Medulla oblongata (tissue), 1 donor: ENCODE data around the gene GLP2R.

Source experiments
- DNase-seq: peaks from one replicate; pipeline ENCODE4 v3.0.0-alpha.2; 2015; ENCODE audit errors: extremely low spot score

GLP2R gene

DNA sequence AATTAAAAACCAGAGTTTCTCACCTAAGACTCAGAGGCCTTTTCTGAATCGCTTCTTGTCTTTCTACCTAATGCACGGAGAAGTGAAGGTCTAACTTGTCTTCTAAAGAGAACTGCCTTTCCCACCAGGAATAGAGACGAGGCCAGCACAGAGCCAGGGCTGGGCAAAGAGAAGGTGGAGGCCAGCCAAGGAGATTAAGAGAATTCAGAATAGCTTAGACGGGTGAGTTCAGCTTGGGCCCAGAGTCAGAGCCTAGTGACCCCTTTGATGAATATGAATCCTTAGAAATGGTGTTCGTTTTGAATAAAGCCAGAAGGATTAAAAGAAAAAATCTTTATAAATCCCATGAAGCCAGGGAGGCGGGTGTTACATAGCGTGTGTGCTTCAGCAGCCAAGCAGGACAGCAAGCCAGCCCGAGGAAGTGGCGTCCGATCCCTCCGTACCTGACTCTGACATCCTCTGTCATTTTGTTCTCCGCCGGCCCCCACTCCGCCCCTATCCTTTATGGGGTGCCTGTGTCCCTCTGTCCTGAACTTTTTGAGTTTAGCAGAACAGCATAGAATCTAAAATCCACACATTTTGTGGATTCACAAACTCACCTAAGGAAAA lies 11.3 kb upstream of the GLP2R start:
- no peak for DNase-seq

DNA sequence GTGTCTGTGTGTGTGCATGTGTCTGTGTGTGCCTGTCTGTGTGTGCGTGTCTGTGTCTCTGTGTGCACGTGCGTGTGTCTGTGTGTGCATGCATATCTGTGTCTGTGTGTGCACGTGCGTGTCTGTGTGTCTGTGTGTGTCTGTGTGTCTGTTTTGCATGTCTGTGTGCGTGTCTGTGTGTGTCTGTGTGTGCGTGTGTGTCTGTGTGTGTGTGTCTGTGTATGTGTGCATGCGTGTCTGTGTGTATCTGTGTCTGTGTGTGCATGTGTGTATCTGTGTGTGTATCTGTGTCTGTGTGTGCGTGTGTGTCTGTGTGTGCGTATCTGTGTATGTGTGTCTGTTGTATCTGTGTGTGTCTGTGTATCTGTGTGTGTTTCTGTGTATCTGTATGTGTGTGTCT lies 9.3 kb upstream of the GLP2R start:
- no peak for DNase-seq

DNA sequence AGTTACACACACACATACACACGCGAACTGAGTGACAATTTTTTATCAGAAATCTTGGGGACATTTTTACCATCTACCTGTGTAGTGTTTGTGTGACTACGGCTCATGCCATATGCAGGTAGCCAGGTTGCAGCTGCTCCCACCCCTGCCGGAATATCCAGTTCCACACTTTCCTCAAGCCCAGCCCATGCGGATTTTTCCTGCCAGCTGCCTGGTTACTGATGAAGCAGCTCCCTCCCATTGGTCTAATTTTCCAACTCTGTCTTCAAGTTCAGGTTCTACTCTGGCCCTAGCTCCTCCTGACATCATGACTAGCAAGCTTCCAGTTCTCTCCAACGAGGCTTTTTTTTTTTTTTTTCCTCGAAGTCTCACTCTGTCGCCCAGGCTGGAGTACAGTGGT lies 8.6 kb upstream of the GLP2R start:
- no peak for DNase-seq

DNA sequence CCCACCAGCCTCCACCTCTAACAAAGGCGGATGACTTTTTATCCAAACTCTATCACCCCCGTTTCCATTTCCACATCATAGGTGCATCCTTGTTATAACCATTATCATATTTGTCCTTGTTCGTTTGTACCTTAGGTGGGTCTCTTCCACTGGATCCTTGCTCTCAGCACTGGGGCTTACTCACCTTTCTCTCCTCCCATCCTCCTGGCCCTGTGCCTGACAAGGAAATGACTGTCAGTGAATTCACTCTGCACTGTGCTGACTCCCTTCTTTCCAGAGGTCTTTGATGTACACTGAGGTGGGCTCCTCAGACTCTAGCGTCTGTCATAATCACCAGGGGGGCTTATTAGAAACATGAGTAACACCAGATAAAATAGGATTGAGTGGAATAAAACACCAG lies 7.0 kb upstream of the GLP2R start:
- no peak for DNase-seq

DNA sequence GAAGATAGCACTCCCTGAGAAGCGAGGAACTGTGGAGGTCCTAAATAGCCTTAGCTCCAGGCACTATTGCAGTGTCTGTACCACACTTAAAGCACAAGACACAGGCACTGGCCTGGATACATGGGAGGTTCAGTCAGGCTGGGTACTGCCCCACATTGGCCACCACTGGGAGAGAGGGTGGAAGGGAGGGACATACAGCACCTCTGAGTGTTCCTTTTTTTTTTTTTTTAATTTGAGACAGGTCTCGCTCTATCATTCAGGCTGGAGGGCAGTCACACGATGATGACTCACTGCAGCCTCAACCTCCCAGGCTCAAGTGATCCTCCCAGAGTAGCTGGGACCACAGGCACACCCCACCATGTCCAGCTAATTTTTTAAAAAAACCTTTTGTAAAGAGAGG lies 5.3 kb upstream of the GLP2R start:
- DNase-seq = no peak

DNA sequence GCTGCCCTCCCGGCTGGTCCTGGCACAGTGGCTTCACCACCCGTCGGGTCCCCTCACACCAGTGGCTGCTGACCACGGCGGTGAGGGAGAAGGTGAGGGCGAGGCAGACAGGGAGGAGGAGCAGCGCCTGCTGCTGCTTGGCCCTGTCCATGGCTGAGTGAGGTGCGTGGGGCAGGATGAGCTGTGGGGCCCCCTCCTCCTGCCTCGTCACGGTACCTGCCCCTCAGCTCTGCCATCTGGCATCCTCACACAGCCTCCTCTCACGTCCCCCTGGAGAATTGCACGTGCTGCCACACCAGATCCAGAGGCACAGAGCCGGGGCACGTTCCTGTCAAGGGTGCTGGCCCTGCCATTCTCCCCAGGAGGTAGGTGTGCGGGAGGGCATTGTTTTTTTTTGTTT lies 3.8 kb upstream of the GLP2R start, which contains the start of gene GSG1L2:
GSG1L2 (minus strand) TSS at position 159 of the 400 bp plus-strand sequence; CDS start at position 151, 8 bp downstream.
- DNase-seq = no peak

DNA sequence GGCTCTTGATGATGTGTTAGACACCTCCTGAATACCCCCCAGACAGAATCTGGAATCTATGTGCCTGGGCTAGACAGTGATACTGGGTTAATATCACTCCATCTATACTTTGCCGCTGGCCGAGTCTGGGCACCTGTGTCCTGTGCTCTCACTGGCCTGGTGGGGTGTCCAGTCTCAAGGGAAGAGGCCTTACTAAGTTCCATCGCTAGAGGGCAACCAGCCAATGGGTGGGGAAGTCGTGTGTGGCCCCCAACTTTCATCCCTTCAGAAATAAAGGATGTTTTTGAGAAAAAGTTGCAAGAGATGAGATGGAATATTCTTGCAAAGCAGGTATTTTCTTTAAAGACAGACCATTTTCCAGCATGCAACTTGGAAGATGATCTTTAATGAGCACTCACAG lies 1.6 kb upstream of the GLP2R start:
- DNase-seq = no peak

DNA sequence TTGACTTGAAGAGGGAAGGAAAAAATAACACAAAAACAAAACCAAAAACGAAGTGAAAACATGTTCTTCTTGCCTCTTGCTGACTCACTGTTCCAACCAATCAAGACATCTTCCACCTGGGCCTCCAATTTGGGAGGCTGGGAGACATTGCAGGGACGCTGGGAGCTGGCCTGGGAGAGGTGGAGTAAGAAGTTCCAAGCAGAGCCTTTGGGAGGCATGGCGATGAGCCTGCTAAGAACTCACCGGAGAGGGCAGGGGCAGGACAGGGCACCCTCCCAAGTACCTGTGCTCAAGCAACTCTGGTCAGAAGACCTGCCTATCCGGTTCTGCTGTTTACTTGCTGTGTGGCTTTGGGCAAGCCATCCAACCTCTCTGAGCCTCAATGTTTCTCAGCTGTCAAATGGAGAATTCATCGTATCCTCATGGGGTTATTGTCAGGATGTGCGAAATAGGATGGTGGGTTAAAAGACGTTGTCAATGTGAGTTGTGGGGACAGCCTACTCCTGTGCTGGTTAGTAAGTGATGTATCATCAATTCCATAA lies 856 bp upstream of the GLP2R start:
- no peak for DNase-seq

DNA sequence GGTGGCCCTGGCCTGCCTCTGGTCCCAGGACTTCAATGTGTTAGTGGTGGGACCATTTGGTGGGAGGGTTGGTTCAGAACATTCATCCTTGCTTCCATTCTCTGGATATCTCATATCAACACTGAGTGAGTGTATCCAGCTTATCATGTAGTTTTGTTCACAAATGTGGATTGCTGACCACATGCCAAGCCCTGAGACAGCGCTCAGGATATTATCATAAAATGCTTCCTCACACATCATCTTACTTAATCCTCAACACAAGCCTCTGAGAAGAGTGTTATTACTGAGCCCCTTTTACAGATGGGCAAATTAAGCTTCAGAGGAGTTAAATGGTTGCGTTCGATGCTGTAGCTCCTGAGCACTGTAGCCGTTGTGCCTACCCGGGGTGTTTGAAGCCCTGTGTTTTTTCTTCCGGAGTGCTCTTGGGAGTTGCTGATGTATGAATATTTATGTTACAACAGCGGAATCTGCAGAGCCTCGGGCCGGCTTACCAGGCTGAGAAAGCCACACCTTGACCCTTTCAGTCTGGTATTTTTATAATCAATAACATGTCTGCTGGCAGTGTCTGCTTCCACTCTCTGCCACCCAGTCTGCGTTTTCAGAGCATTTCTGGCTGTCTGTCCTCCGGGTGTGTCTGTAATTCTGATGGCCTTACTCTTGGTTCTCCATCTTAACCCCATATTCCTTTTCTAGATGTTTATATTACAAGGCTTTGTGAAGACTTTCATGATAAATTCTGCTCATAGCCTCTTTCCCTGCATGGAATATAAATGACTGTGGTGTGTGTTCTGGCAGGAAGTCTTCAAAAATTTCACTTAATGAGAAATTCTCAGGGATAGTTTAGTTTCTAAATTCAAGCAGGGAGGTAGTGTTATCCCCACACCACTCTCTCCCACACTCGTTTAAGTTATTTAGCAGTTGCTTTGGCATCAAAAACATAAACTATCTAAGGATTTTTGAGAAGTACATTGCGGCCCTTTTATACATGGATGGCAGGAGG lies 2.9 kb downstream of the GLP2R start:
- no peak for DNase-seq

DNA sequence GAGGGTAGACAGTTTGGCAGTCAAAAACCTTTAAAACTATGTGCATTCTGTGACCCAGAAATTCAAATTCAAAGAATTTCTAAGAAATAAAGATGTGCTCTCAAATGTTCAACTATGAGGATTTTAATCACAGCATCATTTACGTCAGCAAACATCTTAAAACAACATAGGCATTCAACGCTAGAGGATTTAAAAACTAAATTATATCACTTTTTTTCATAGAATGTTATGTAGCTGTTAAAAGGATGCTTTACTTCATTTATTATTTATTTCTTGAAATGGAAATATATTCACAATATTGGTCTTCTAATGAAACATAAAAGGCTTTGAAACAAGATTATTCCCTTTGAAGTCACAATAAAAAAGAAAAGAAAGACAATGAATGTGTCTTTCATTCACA lies 3.6 kb downstream of the GLP2R start:
- no peak for DNase-seq

DNA sequence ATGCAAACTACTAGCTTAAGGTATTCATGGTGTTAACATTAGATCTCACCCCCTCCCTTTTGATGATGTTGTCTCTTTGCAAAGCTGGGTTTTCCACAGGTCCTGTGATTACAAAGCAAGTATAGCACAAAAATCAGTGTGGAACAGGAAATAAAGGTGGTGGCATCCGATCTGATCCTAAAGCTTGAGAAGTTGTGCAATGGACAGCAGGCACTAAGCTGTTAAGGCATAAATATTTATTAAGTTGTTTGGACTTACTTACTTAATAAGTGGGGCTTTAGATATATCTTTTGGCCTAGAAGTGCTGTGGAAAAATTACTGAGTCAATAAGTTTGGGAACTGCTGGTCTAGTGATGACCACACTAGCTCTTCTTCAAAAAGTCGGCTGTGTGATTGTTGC lies 5.0 kb downstream of the GLP2R start:
- DNase-seq = no peak

DNA sequence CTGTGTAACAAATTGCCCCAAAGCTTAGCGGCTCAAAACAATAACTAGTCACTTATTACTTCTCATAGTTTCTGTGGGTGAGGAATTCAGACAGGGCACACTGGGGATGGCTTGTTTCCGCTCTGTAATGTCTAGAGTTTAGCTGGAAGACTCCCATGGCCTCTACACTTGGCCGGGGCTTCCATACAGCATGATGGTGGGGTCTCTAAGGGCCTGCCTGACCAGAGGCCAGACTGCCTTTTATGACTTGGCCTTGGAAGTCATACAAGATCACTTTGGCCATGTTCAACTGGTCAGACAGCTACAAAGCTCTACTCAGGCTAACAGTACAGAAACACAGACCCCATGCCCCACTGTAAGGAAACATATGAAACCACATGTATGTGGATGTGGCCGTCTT lies 8.2 kb downstream of the GLP2R start:
- DNase-seq = no peak

DNA sequence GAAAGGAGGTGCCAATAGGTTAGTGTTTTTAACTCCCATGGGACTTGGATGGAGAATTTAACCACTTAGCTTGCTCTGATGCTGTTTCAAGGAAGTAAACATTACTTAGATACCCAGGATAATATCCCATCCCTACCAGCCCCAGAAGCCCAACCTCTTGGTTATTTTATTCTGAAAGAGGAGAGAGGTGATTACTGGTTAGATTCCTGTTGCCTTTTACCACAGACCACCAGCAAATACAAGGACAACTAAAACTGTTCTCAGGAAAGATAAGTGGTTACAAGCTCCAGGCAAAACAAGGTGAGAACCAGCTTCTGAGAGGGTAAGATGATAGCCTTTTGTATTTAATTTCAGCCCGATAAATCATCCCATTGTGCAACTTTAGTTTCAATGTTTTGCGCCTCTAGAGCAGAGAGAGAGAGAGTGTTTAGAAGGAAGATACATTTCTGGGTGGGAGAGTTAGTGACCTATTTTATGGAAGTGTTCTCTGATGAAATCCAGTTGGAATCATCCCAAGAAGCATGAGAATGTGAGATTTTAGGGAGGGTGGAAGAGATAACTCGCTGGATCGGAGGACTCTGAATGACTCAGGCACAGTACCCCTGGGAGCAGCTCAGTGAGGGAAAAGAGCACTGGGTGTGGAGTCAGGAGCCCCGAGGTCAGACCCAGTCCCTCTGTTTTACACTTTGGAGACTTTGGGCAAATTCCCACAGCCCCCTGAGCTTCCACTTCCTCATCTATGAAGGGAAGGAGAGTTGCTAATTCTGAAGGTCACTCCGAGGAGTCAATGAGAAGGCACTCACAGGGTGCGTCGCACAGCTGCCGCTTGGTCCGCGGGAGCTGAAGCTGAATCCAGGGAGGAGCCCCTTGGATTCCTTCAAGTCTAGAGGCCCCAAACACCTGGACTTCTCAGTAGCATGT lies 12.1 kb downstream of the GLP2R start:
- DNase-seq = no peak

DNA sequence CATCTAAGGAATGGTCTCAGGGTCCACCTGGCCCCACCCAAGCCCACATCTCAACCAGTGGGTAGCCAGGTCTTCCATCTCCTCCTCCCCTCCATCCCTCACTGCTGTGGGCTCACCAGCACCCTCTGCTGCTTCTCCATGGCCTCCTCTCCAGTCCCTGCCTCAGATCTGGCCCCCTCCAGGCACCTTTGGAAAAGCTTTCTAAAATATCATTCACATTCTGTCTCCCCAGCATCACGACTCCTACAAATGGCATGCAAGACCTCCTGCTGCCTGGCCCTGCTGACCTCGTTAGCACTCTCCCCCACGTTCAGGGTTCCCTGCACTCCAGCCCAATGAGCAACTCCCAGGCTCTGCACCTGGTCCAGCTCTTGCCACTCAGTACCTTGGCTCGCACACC lies 13.7 kb downstream of the GLP2R start:
- no peak for DNase-seq

DNA sequence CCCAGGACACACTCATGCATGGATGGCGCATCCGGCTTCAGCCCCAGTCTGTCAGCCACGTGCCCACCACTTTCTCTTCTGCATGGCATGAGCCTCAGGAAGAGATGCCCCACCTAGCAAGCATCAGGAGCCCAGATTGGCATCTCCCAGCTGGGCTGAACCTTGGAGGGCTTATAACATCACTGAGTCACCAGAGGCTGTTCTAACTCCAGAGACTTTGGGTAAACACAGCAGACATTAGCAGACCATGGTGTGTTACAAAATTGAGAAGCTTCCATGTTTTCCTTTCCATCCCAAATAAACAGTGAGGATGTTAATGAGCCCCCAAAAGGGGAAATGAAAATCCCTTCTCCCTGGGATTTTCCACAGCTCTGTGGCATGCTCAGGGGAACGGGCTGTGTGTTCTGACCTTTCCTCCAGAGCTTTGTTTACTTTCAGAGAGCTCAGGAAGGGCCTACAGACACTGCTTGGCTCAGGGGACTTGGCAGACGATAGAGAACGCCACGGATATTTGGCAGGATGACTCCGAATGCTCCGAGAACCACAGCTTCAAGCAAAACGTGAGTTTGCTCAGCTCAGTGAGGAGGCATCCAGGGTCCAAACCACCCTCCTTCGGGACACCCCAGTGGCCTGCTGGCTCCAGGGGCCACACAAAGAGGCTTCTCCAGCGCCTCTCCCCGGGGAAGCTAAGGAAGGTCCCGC lies 16.5 kb downstream of the GLP2R start:
- DNase-seq = peak; percentile 68

DNA sequence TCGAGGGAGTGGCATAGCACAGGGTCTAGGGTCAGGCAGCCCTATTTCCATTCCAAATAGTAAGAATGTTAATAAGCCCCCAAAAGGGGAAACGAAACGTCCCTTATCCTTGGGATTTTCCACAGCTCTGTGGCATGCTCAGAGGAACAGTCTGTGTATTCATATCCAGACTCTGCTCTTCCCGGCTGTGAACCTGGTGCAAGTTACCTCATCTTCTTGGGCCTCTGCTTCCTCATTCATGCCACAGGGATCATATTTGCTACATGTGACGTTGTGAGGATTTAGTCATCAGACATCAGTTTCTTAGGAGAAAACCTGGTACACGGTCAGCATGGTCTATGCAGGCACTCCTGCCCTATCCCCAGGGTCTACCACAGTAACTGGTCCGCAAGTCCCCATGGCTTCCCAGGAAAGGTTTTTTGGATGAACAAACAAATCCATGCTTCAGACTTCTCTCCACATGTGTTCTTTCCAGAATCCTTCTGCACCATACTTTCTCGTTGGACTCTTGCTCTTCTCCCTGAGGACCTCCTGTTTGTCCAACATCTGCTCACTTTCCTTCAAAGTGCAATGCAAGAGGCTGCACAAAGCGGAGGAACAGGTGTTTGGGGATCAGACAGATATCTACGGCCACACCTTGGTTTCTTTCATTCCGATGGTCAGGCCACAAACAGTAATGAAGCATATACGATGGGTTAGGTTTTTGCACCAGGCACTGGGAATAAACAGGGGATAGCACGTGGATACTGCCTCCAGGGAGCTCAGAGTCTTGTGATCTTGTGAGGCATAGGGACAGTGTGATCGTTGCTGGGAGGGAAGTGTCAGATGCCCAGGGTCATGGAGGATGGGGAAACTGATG lies 17.7 kb downstream of the GLP2R start:
- DNase-seq = no peak

DNA sequence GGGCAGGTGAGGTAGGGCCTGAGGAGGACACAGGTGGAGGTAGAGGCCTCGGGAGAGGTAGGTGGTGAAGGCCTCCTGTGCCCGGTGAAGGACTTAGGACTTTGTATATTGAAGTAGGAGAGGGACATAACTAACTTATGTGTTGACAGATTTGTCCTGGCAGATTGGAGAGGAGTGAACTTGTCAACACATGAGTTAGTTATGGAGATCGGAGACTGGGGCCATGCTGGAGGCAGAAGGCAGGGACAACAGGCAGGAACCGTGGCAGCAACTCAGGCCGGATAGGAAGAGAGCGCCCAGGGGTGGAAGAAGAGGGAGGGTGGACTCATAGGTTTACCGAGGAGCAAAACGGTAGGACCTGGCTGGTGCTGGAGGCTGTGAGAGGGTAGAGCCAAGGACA lies 18.4 kb downstream of the GLP2R start:
- no peak for DNase-seq

DNA sequence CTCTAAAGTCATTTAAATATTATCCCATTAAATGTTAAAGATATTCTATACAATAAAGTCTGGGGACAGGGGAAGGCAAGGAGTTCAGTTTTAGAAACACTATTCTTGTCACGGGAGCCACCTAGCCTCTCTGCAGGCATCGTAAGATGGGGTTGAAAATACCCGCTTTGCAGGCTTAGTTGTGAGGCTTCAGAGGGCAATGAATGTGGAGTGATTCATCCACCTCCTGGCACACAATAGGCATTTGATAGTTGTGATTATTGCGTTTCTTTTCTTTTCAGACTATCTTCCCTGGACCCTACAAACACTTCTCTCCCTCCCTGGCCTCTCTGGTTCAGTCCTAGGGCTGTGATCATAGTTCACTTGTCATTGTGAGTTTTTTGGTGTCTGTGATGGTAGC lies 19.6 kb downstream of the GLP2R start:
- no peak for DNase-seq

DNA sequence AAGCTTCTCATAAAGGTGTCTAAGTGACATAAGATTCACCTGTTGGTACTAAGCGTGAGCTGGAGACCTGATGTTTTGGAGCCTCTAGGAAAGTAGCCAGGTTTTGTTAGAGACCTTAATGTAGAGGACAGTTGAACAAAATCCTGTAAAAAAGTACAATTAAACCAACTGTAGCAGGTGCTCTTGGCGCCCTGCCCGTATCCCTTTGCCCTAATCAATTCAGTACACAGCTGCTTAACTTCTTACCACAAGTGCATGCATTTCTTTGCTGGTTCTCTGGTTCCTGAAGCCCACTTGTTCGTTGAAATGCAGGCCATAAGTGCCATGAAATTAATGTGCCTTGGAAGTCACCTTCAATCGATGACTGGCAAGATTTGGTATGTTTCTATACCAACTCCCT lies 24.4 kb downstream of the GLP2R start:
- no peak for DNase-seq

DNA sequence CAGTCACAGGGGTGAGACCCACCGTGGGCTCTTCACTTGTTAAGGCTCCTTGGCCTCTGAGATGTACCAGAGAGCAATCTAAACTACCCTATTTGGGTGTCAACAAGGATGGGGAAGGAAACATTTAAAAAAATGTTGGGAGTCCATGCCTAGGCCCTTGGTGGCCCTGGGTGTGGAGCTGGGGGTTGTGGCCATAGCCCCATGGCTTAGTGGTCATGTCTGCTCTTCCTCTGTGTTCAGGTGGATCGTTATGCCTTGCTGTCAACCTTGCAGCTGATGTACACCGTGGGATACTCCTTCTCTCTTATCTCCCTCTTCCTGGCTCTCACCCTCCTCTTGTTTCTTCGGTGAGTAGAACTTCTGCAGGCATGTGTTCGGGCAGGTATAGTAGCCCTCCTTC lies 28.5 kb downstream of the GLP2R start:
- DNase-seq = no peak
